COR-L47 (cell line): ENCODE data around the gene IFNG.
A peak's percentile ranks its signal among the peaks of the same experiment; 100 is the strongest.
"Not testable (repeated sequence)": the region's sequence is repeated elsewhere in the genome, so short reads cannot be mapped to it uniquely, and the experiment has no call there.

Experiments
- DNase-seq: peaks from one replicate; lab custom pipeline; 2025; lab: John Stamatoyannopoulos, UW

The IFNG gene

GRCh38 chr12:68159681-68160304, at the start of gene IFNG:
Gene IFNG (minus strand): TSS chr12:68159740. CDS start chr12:68159615, 125 bp downstream.
- DNase-seq, result no peak

- DNase-seq, result not testable (repeated sequence)
Observed at GRCh38 chr12:68209048-68209728, 49.6 kb upstream of the IFNG start.

GRCh38 chr12:68207276-68207675, 47.7 kb upstream of the IFNG start:
- DNase-seq, result peak; percentile 25

- DNase-seq, result peak; percentile 46
Observed at GRCh38 chr12:68206446-68206845, 46.9 kb upstream of the IFNG start.

GRCh38 chr12:68203460-68203875, 43.9 kb upstream of the IFNG start:
- no peak for DNase-seq

- no peak for DNase-seq
Observed at GRCh38 chr12:68200854-68201253, 41.3 kb upstream of the IFNG start.

GRCh38 chr12:68199127-68199526, 39.6 kb upstream of the IFNG start:
- DNase-seq, result no peak

GRCh38 chr12:68198507-68199086, 39.1 kb upstream of the IFNG start:
- DNase-seq, result no peak

- DNase-seq, result no peak
Observed at GRCh38 chr12:68190301-68190700, 30.8 kb upstream of the IFNG start.

GRCh38 chr12:68189821-68190242, 30.3 kb upstream of the IFNG start:
- DNase-seq, result no peak

GRCh38 chr12:68185598-68185997, 26.1 kb upstream of the IFNG start:
- no peak for DNase-seq

GRCh38 chr12:68180792-68181744, 21.5 kb upstream of the IFNG start:
- DNase-seq, result peak; percentile 20

GRCh38 chr12:68178774-68179439, 19.4 kb upstream of the IFNG start:
- no peak for DNase-seq

- no peak for DNase-seq
Observed at GRCh38 chr12:68178184-68178583, 18.6 kb upstream of the IFNG start.

- DNase-seq, result no peak
Observed at GRCh38 chr12:68177562-68177961, 18.0 kb upstream of the IFNG start.

GRCh38 chr12:68176257-68176656, 16.7 kb upstream of the IFNG start:
- DNase-seq, result no peak

- DNase-seq, result no peak
Observed at GRCh38 chr12:68175557-68176061, 16.1 kb upstream of the IFNG start.

GRCh38 chr12:68174761-68175160, 15.2 kb upstream of the IFNG start:
- DNase-seq, result not testable (repeated sequence)

GRCh38 chr12:68173792-68174191, 14.3 kb upstream of the IFNG start:
- DNase-seq, result no peak

- DNase-seq, result no peak
Observed at GRCh38 chr12:68170726-68171125, 11.2 kb upstream of the IFNG start.

GRCh38 chr12:68169213-68169889, 9.8 kb upstream of the IFNG start:
- no peak for DNase-seq
